Loucy (cell line): ENCODE data around the gene ZNF148.

Source experiments
- H2AFZ ChIP-seq: fragments of 200-600 bp; sonication (generic); 2 replicates; pipeline ENCODE4 v1.6.0; 2016; ENCODE audit warnings: antibody characterized with exemption, mild to moderate bottlenecking, low read length, moderate library complexity
- H3F3A ChIP-seq: fragments of 200-600 bp; 2 replicates; pipeline ENCODE4 v1.6.0; 2016; ENCODE audit warnings: antibody characterized with exemption, low read depth, mild to moderate bottlenecking
- H3K27me3 ChIP-seq: fragments of 200-600 bp; sonication (generic); 2 replicates; pipeline ENCODE4 v1.6.1; 2014; ENCODE audit warnings: low read length, mild to moderate bottlenecking; ENCODE audit not compliant: insufficient read depth, poor library complexity, severe bottlenecking
- H3K36me3 ChIP-seq: fragments of 200-600 bp; sonication (generic); 2 replicates; pipeline ENCODE4 v1.6.1; 2016; ENCODE audit warnings: low read length; ENCODE audit not compliant: insufficient read depth
- H3K4me1 ChIP-seq: fragments of 200-600 bp; sonication (generic); 2 replicates; pipeline ENCODE4 v1.5.1; 2014; ENCODE audit warnings: low read length, mild to moderate bottlenecking; ENCODE audit not compliant: insufficient read depth, poor library complexity, severe bottlenecking
- H3K4me2 ChIP-seq: fragments of 200-600 bp; sonication (generic); 2 replicates; pipeline ENCODE4 v1.6.0; 2014; ENCODE audit warnings: antibody characterized with exemption, low read length, low read depth, mild to moderate bottlenecking; ENCODE audit not compliant: poor library complexity, severe bottlenecking
- H3K4me3 ChIP-seq: fragments of 200-600 bp; sonication (generic); 2 replicates; pipeline ENCODE4 v1.5.1; 2014; ENCODE audit warnings: low read length, mild to moderate bottlenecking, mixed read lengths; ENCODE audit not compliant: poor library complexity, severe bottlenecking
- H3K79me2 ChIP-seq: fragments of 200-600 bp; sonication (generic); 2 replicates; pipeline ENCODE4 v1.6.1; 2014; ENCODE audit warnings: low read length; ENCODE audit not compliant: insufficient read depth
- H3K9ac ChIP-seq: fragments of 200-600 bp; sonication (generic); 2 replicates; pipeline ENCODE4 v1.6.0; 2014; ENCODE audit warnings: mild to moderate bottlenecking, low read depth, low read length, moderate library complexity; ENCODE audit not compliant: poor library complexity, severe bottlenecking
- H3K9me2 ChIP-seq: fragments of 200-600 bp; sonication (generic); replicated peaks from 2 replicates; pipeline ENCODE4 v1.6.1; 2016; ENCODE audit warnings: low read depth, low read length, mixed read lengths
- H3K9me3 ChIP-seq: fragments of 200-600 bp; sonication (generic); 2 replicates; pipeline ENCODE4 v1.6.1; 2014; ENCODE audit warnings: mild to moderate bottlenecking, antibody characterized with exemption, low read length, low read depth; ENCODE audit not compliant: insufficient read depth
- H4K20me1 ChIP-seq: fragments of 200-600 bp; sonication (generic); 2 replicates; pipeline ENCODE4 v1.6.0; 2014; ENCODE audit warnings: antibody characterized with exemption, low read length, mild to moderate bottlenecking; ENCODE audit not compliant: insufficient read depth, poor library complexity, severe bottlenecking
- CTCF ChIP-seq: fragments of 200-600 bp; sonication (generic); conservative IDR thresholded peaks from 2 replicates; pipeline ENCODE4 v1.5.1; 2014; ENCODE audit warnings: mild to moderate bottlenecking, antibody characterized with exemption, low read length
- EZH2phosphoT487 ChIP-seq: fragments of 200-600 bp; IDR thresholded peaks from 2 replicates; pipeline ENCODE4 v1.6.1; 2018; ENCODE audit warnings: antibody characterized with exemption, mild to moderate bottlenecking, moderate library complexity, borderline replicate concordance

ZNF148 gene

GRCh38 chr3:125219261-125219701, 155.8 kb downstream of the ZNF148 start:
- no peaks in the 10 kb centered on the region for H4K20me1 ChIP-seq

GRCh38 chr3:125214738-125215137, 160.4 kb downstream of the ZNF148 start:
- Histone ChIP-seq H3K9me3 (no peaks in the 10 kb centered on the region), H3K9ac (no peak overlapping the region), H3K36me3 (no peaks in the 10 kb centered on the region), H3K4me1 (peaks cover 3% of the 10 kb centered on the region), H4K20me1 (no peaks in the 10 kb centered on the region), H2AFZ (no peak overlapping the region), H3K79me2 (no peaks in the 10 kb centered on the region), H3K27me3 (no peaks in the 10 kb centered on the region), H3K9me2 (no peaks in the 10 kb centered on the region), H3F3A (no peaks in the 10 kb centered on the region), H3K4me2 (no peak overlapping the region), H3K4me3 (no peak overlapping the region)
- TF ChIP-seq CTCF (no peak), EZH2phosphoT487 (no peak)

More at GRCh38 chr3:125219261-125219701, 155.8 kb downstream of the ZNF148 start:
- Histone ChIP-seq H3K4me2 (no peak overlapping the region), H3F3A (no peaks in the 10 kb centered on the region), H3K4me3 (no peak overlapping the region), H3K79me2 (no peaks in the 10 kb centered on the region), H3K4me1 (peaks cover 7% of the 10 kb centered on the region), H3K27me3 (no peaks in the 10 kb centered on the region), H3K36me3 (no peaks in the 10 kb centered on the region), H3K9ac (no peak overlapping the region), H3K9me2 (no peaks in the 10 kb centered on the region), H2AFZ (no peak overlapping the region), H3K9me3 (no peaks in the 10 kb centered on the region)
- TF ChIP-seq EZH2phosphoT487: no peak
- no peak for TF ChIP-seq CTCF

- H3K4me2 ChIP-seq: no peak overlapping the region
- no peaks in the 10 kb centered on the region for H3K9me2 ChIP-seq
- no peaks in the 10 kb centered on the region for H4K20me1 ChIP-seq
- H3K9ac ChIP-seq: no peak overlapping the region
- H3K27me3 ChIP-seq: no peaks in the 10 kb centered on the region
- TF ChIP-seq EZH2phosphoT487: no peak
- TF ChIP-seq CTCF: no peak
- H2AFZ ChIP-seq: no peak overlapping the region
- H3K4me3 ChIP-seq: no peak overlapping the region
- no peaks in the 10 kb centered on the region for H3K79me2 ChIP-seq
- peaks cover 3% of the 10 kb centered on the region for H3K4me1 ChIP-seq
- H3K9me3 ChIP-seq: no peaks in the 10 kb centered on the region
- no peaks in the 10 kb centered on the region for H3K36me3 ChIP-seq
- H3F3A ChIP-seq: no peaks in the 10 kb centered on the region
Measured at GRCh38 chr3:125213946-125214542, 161.1 kb downstream of the ZNF148 start.
